BLaER1 treated with 17β-estradiol and CSF1 and Interleukin-3, amounts not matched to agents 10 nM and 100 nM (cell line): ENCODE data around the gene SIRPB1.
A peak's percentile ranks its signal among the peaks of the same experiment; 100 is the strongest.

ENCODE experiments used
- H3K27ac ChIP-seq, 11 experiments: shearing (Covaris generic); formaldehyde crosslinking; 2 replicates each; pipeline ENCODE4 v1.8.1; 2022
- H3K27me3 ChIP-seq, 11 experiments: shearing (Covaris generic); formaldehyde crosslinking; 2 replicates each; pipeline ENCODE4 v1.8.1; 2022
- H3K36me3 ChIP-seq, 11 experiments: shearing (Covaris generic); formaldehyde crosslinking; 2 replicates each; pipeline ENCODE4 v1.8.1; 2022
- H3K4me1 ChIP-seq, 10 experiments: shearing (Covaris generic); formaldehyde crosslinking; 2 replicates each; pipeline ENCODE4 v1.8.1; 2022
- H3K4me2 ChIP-seq, 11 experiments: shearing (Covaris generic); formaldehyde crosslinking; 2 replicates each; pipeline ENCODE4 v1.8.1; 2022
- H3K4me3 ChIP-seq, 10 experiments: shearing (Covaris generic); formaldehyde crosslinking; 2 replicates each; pipeline ENCODE4 v1.8.1; 2022
- H3K9ac ChIP-seq, 11 experiments: shearing (Covaris generic); formaldehyde crosslinking; 2 replicates each; pipeline ENCODE4 v1.8.1; 2022
- H3K9me3 ChIP-seq, 11 experiments: shearing (Covaris generic); formaldehyde crosslinking; replicated peaks in 1 of 11; 2 replicates each; pipeline ENCODE4 v1.8.1; 2022
- H4K20me1 ChIP-seq, 11 experiments: shearing (Covaris generic); formaldehyde crosslinking; 2 replicates each; pipeline ENCODE4 v1.8.1; 2022
- Cebpa-rat ChIP-seq, 11 experiments: shearing (Covaris generic); IDR thresholded peaks; 2 replicates each; pipeline ENCODE4 v1.8.1; 2022

The SIRPB1 gene

DNA sequence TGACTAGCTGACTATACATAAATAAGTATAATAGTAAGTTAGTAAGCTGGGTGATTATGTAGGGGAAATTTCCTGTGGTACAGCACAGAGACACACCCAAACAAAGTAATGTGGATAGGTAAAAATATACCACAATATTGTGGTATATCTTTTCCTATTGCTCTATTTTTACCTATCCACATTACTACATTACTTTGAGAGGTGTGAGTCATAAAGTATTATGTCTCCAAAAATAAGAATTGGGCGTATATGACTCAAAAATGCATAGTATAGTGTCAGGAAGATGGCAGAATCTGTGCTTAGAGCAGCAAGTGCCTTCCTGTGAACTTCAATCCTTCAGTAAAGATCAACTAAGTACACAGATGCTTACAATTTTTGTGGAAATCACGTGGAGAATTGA is 40.4 kb upstream of the SIRPB1 start:
- Histone ChIP-seq H3K4me1 (peaks cover 16 to 34% (median 24%) of the 10 kb centered on the region in 10 experiments), H3K27me3 (no peaks in the 10 kb centered on the region), H3K4me2 (no peak overlapping the region), H3K9me3 (no peaks in the 10 kb centered on the region), H3K4me3 (no peak overlapping the region), H3K9ac (no peak overlapping the region), H4K20me1 (no peaks in the 10 kb centered on the region), H3K36me3 (no peaks in the 10 kb centered on the region), H3K27ac (no peak overlapping the region)
- no peak for TF ChIP-seq Cebpa-rat (IDR thresholded peaks at IDR 0.05)

- H3K4me1 ChIP-seq = peaks cover 4 to 29% (median 14%) of the 10 kb centered on the region in 10 experiments; a peak in 14 of 20 replicates
- H3K36me3 ChIP-seq = no peaks in the 10 kb centered on the region
- H3K27ac ChIP-seq = no peak within 1 kb of the TSS
- H4K20me1 ChIP-seq = no peaks in the 10 kb centered on the region
- H3K27me3 ChIP-seq = no peaks in the 10 kb centered on the region
- H3K9me3 ChIP-seq = peaks cover 0 to 11% (median 7%) of the 10 kb centered on the region in 11 experiments; a peak in 9 of 22 replicates
- peak within 1 kb of the TSS in 2 of 11 experiments; percentile 11 to 34; a peak in 2 of 22 replicates for H3K4me2 ChIP-seq
- TF ChIP-seq Cebpa-rat (IDR thresholded peaks at IDR 0.05) = no peak
- H3K9ac ChIP-seq = no peak within 1 kb of the TSS
- no peak within 1 kb of the TSS for H3K4me3 ChIP-seq
Observed at GRCh38 chr20:1657556-1658334, 37.9 kb upstream of the SIRPB1 start, which contains the start of gene SIRPG. SIRPG (minus strand) TSS chr20:1657779; CDS start chr20:1657714, 65 bp downstream.

GRCh38 chr20:1656844-1657243 is 37.0 kb upstream of the SIRPB1 start:
- Histone ChIP-seq H3K27me3 (no peaks in the 10 kb centered on the region), H3K27ac (no peak overlapping the region), H3K4me3 (no peak overlapping the region), H4K20me1 (no peaks in the 10 kb centered on the region), H3K4me2 (no peak overlapping the region), H3K4me1 (peaks cover 6 to 32% (median 15%) of the 10 kb centered on the region in 10 experiments; a peak in 14 of 20 replicates), H3K9me3 (peaks cover 0 to 11% (median 7%) of the 10 kb centered on the region in 11 experiments; a peak in 9 of 22 replicates), H3K9ac (no peak overlapping the region), H3K36me3 (no peaks in the 10 kb centered on the region)
- TF ChIP-seq Cebpa-rat (IDR thresholded peaks at IDR 0.05) = no peak

GRCh38 chr20:1654996-1655395 is 35.2 kb upstream of the SIRPB1 start:
- Histone ChIP-seq H3K36me3 (no peaks in the 10 kb centered on the region), H3K9ac (no peak overlapping the region), H3K27ac (no peak overlapping the region), H3K9me3 (peaks cover 0 to 11% (median 7%) of the 10 kb centered on the region in 11 experiments; a peak in 9 of 22 replicates), H3K27me3 (no peaks in the 10 kb centered on the region), H4K20me1 (no peaks in the 10 kb centered on the region), H3K4me3 (no peak overlapping the region), H3K4me2 (no peak overlapping the region; a peak in 1 of 22 replicates), H3K4me1 (peaks cover 16 to 38% (median 23%) of the 10 kb centered on the region in 10 experiments; a peak in 19 of 20 replicates)
- no peak for TF ChIP-seq Cebpa-rat (IDR thresholded peaks at IDR 0.05)

- Histone ChIP-seq H3K27me3 (no peaks in the 10 kb centered on the region), H3K4me1 (peaks cover 20 to 42% (median 32%) of the 10 kb centered on the region in 10 experiments; a peak in 19 of 20 replicates), H3K9ac (no peak overlapping the region), H4K20me1 (no peaks in the 10 kb centered on the region), H3K4me2 (peak overlapping the region in 10 of 11 experiments; percentile 2 to 60 (median 28); a peak in 11 of 22 replicates), H3K36me3 (no peaks in the 10 kb centered on the region), H3K9me3 (peaks cover 0 to 11% (median 7%) of the 10 kb centered on the region in 11 experiments; a peak in 9 of 22 replicates), H3K27ac (no peak overlapping the region), H3K4me3 (no peak overlapping the region)
- TF ChIP-seq Cebpa-rat (IDR thresholded peaks at IDR 0.05) = no peak
Observed at GRCh38 chr20:1652960-1653359, 33.2 kb upstream of the SIRPB1 start.

DNA sequence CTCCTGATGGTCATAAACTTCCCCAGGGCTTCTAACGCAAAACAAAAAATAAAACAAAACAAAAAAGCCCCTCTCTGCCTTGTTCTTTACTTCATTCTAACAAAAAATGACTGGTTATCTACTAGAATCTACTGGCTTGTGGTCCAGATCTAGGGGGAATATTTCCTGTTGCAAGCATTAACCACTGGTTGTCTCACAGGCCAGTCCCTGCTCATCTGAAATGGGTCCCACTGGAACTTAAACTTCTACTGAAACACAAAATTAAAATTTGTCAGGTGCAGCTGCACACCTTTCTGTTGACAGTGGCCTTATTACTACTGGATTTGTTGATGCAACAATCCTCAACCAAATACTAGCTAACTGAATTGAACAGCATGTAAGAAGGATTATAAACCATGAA is 32.3 kb upstream of the SIRPB1 start:
- Histone ChIP-seq H3K9ac (no peak overlapping the region), H3K4me3 (no peak overlapping the region), H3K9me3 (peaks cover 0 to 11% (median 7%) of the 10 kb centered on the region in 11 experiments; a peak in 9 of 22 replicates), H3K4me2 (no peak overlapping the region), H3K4me1 (peaks cover 19 to 37% (median 29%) of the 10 kb centered on the region in 10 experiments; a peak in 19 of 20 replicates), H4K20me1 (no peaks in the 10 kb centered on the region), H3K27me3 (no peaks in the 10 kb centered on the region), H3K36me3 (no peaks in the 10 kb centered on the region), H3K27ac (no peak overlapping the region)
- no peak for TF ChIP-seq Cebpa-rat (IDR thresholded peaks at IDR 0.05)

DNA sequence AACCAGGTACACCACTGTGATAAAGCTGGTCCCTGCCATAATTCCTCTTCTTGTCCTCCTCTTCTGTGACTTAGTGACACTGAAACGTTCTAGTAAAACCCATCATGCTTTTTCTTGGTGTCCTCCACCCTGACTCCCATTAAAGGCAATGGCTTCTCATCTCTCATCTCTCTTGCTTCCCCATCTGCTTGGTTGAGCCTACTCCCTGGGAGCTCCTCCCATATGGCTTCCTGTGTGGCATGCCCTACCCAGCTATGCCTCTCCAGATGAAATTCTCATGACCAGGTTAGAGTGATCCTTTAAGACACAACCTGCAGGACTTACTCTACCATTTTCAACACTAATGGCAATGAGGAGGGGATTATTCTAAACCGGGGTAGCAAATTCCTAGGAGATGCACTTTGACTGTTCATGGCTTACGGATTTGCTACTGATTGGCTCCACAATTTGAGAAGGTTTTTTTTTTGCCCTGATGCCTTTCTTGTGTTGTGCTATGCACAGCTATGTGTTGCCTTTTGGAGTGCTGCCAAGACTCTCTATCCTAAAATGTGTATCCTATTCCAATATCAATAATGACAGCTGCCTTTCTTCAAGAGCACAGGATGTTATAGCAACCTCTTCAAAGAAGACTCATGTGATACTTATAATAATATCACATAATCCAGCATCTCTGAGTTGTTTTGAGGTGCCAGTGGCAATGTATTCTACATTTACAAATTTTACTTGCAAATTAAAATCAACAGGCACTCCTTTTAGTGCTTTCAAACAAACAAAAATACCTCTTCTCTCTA is 31.7 kb upstream of the SIRPB1 start:
- TF ChIP-seq Cebpa-rat (IDR thresholded peaks at IDR 0.05) = no peak
- Histone ChIP-seq H3K27me3 (no peaks in the 10 kb centered on the region), H3K4me3 (no peak overlapping the region), H3K4me1 (peaks cover 19 to 37% (median 29%) of the 10 kb centered on the region in 10 experiments; a peak in 19 of 20 replicates), H3K9ac (no peak overlapping the region), H3K27ac (no peak overlapping the region), H3K9me3 (peaks cover 0 to 11% (median 7%) of the 10 kb centered on the region in 11 experiments; a peak in 9 of 22 replicates), H3K4me2 (peak overlapping the region in 10 of 11 experiments; percentile 1 to 45 (median 20); a peak in 17 of 22 replicates), H3K36me3 (no peaks in the 10 kb centered on the region), H4K20me1 (no peaks in the 10 kb centered on the region)

GRCh38 chr20:1648101-1648500 is 28.3 kb upstream of the SIRPB1 start:
- no peak overlapping the region for H3K27ac ChIP-seq
- H3K9ac ChIP-seq = no peak overlapping the region
- no peaks in the 10 kb centered on the region for H4K20me1 ChIP-seq
- peaks cover 12 to 59% (median 47%) of the 10 kb centered on the region in 10 experiments; a peak in 19 of 20 replicates for H3K4me1 ChIP-seq
- H3K4me3 ChIP-seq = no peak overlapping the region
- H3K27me3 ChIP-seq = no peaks in the 10 kb centered on the region
- H3K36me3 ChIP-seq = no peaks in the 10 kb centered on the region
- no peak for TF ChIP-seq Cebpa-rat (IDR thresholded peaks at IDR 0.05)
- peak overlapping the region in 2 of 11 experiments; percentile 56 to 60; a peak in 1 of 22 replicates for H3K4me2 ChIP-seq
- H3K9me3 ChIP-seq = peaks cover 0 to 9% (median 0%) of the 10 kb centered on the region in 11 experiments; a peak in 1 of 22 replicates

DNA sequence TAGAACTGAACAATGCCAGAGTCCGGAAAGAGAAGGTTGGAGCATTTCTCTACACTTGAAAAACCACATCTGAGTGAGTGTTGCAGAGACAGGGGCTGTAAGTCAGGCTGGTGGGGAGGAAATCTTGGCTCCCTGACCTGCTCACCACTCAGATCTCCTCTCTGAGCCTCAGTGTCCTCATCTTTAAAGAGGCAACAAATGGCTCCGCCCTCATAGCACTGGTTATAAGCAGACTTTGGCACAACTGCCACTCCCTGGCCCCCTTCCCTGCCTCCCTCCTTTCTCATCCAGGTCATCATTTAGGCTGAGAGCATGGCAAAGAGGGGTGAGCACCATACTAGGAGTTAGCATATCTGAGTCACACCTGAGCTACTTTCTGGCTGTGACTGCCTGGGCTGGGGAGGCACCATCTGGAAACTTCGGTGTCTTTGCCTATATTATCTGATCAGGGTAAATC is 27.2 kb upstream of the SIRPB1 start:
- H3K9me3 ChIP-seq = peaks cover 0 to 19% (median 0%) of the 10 kb centered on the region in 11 experiments; a peak in 4 of 22 replicates
- TF ChIP-seq Cebpa-rat (IDR thresholded peaks at IDR 0.05) = no peak
- H3K9ac ChIP-seq = no peak overlapping the region
- no peaks in the 10 kb centered on the region for H3K36me3 ChIP-seq
- H3K27me3 ChIP-seq = no peaks in the 10 kb centered on the region
- no peak overlapping the region for H3K4me2 ChIP-seq
- H3K27ac ChIP-seq = no peak overlapping the region
- peaks cover 7 to 52% (median 40%) of the 10 kb centered on the region in 10 experiments; a peak in 19 of 20 replicates for H3K4me1 ChIP-seq
- no peak overlapping the region for H3K4me3 ChIP-seq
- H4K20me1 ChIP-seq = no peaks in the 10 kb centered on the region
